GM19099 (cell line): ENCODE measurements around the gene LANCL2.

ENCODE experiments used
- POLR2A ChIP-seq: IDR thresholded peaks from 3 replicates; pipeline ENCODE4 v1.6.1; 2011; ENCODE audit warnings: low read depth; ENCODE audit not compliant: insufficient read length; ENCODE audit errors: extremely low read depth

Gene LANCL2

DNA sequence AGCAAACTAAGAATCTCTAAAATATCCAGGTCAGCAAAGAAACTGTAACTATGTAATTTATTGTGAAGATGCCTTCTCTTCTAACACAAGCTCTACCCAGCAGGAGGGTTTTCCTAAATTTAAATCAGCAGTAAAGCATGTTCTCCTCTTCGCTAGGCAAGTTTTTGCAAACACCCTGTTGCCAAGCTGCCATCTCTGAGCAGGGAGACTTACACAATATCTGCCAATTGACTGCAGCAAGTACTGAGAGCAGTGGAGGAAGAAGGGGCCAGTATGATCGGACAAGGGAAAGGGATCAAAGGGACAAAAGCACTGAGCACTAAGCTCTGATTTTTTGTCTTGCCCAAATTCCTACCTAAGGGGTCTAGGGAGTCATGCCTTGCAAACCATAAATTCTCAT, 16.0 kb upstream of the LANCL2 start:
- no peak for TF ChIP-seq POLR2A

DNA sequence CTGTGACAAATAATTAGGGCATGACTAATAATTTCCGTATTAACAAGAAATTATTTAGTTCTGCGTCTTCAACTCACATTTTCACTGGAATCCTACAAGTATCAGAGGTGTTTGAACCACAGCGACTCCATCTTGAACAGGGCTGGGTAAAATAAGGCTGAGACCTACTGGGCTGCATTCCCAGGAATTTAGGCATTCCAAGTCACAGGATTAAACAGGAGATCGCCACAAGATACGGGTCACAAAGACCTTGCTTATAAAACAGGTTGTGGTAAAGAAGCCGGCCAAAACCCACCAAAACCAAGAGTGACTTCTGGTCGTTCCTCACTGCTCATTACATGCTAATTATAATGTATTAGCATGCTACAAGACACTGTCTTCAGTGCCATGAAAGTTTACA, 14.9 kb upstream of the LANCL2 start:
- no peak for TF ChIP-seq POLR2A

DNA sequence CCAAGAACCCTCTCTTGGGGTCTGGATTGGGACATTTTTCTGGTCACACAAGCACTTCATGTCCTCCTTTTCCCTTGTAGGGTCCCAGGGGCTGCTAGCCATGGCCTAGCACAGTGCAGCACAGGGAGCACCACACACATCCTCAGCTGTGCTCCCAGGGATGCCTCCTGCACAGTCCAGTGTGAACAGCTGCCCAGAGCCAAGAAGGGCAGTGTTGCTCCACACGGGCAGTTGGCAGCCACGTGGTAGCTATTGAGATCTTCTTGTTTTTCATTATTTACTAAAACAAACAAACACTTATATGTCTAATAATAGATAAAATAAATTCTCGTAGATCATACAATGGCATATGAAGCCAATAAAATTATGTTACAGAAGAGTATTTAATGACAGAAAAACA, 13.9 kb upstream of the LANCL2 start:
- no peak for TF ChIP-seq POLR2A

DNA sequence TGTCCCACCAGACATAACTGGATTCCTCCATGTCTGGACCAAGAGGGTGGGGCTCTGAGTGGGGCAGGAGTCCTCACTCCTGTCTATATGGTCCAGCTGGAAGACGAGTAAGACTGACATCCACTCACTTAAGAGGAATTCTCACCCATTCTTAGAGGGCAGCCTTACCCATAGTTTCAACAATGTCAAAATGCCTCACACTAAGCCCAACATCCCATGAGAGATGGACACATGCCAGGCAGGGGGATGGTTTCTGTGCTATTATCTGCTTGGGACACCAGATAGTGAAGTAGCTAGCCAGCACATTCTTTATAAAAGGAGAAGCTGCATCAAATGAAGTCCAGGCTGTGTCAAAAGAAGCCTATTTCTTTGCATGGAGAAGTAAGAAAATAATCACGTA, 4.7 kb upstream of the LANCL2 start:
- no peak for TF ChIP-seq POLR2A

DNA sequence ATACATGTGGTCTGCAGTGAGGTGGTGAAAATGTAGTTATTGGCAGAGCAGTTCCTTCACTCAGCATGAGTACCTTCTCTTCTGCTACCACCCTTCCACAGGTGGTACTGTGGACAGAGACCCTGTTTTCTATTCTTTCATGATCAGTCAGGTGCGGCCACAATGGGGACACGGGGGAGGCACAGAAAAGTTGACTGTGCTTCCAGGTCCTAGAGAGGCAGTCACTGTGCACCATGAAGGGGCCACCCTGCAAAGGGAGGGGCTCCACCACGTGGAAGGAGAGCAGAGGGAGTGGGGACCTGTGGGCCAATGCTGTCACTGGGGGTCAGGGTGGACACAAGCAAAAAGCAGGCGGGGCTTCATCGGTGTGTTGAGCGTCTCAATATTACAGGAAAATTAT, 3.6 kb upstream of the LANCL2 start:
- TF ChIP-seq POLR2A, result no peak

DNA sequence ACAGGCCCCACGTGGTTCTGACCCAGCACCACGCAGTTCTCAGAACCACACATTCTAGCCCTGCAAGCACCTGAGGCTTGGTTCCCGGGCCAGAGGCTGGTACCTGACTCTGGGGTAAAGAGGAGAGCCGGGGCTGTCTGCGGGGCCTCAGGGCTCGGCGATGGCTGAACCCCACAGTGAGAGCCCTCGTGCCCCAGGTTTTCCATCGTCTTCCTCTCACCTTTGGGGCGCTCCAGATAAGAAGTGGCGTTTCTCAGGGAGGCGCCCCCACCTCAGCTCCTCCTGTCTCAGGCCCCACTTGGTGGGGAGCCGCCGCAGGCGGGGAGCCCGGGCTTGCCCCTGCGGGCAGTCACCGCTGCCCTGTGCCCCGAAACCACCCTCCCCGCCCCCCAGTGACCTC, 2.2 kb upstream of the LANCL2 start:
- TF ChIP-seq POLR2A, result no peak

DNA sequence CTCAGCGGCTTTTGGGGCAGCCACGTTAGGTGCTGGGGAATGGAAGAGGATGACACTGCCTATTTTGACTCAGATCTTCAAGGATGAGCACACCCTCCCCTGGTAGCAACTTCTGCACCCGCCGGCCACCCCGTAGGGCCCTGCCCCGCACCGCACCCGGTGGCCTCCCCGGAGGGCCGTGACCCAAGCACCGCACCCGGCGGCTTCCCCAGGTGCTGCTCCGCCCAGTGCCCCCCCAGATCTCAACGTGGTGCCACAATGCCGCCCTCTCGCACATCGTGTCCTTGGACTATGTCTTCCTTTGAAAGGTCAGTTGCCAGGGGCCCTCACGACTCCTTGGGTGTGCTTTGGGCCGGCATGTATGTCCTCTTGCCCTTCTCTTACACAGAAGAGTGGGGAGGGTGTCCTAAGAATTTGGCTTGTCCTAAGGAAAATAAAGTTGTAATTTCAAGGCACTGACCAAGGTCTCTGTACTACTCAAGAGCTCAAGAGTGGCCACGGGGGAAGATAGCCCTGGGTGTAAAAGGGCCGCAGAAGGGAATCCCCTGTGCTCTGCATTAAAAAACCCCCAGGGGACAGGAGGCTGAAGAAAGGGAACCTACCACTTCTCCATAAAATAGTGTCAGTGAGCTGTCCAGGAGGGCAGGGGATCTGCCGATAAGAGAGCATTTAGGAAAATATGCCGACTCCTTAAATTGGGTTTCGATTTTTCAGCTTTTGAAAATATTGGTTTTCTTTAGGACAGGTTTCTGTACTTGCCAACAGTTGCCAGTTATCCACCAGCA, 1.6 kb upstream of the LANCL2 start:
- no peak for TF ChIP-seq POLR2A

DNA sequence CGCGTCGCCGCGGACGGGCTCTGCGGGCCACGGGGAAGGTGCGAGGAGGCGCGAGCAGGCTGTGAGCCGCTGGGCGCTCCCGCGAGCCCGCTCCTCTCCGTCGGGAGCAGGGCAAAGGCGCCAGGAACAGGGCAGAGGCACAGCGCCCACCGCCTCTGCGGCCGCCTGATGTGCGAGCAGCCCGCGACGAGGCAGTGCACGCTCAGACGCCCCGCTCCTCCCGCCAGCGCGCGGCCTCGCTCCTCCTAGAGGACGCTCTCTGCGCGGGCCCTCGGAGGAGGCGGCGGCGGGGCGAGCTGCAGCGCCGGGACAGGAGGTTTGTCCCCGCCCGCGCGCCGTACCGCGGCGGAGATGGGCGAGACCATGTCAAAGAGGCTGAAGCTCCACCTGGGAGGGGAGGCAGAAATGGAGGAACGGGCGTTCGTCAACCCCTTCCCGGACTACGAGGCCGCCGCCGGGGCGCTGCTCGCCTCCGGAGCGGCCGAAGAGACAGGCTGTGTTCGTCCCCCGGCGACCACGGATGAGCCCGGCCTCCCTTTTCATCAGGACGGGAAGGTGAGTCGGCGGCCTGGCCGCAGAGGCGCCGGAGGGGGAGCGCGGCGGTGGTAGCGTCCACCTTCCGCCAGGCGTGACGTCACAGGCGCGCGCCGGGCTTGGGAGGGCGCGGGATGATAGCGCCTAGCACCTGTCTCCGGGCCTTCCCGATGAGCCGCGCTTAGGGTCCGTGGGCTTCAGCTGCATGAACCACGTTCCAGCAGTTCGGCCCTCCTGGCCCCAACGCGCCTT, 731 bp downstream of the LANCL2 start:
- TF ChIP-seq POLR2A, result peak; percentile 73

DNA sequence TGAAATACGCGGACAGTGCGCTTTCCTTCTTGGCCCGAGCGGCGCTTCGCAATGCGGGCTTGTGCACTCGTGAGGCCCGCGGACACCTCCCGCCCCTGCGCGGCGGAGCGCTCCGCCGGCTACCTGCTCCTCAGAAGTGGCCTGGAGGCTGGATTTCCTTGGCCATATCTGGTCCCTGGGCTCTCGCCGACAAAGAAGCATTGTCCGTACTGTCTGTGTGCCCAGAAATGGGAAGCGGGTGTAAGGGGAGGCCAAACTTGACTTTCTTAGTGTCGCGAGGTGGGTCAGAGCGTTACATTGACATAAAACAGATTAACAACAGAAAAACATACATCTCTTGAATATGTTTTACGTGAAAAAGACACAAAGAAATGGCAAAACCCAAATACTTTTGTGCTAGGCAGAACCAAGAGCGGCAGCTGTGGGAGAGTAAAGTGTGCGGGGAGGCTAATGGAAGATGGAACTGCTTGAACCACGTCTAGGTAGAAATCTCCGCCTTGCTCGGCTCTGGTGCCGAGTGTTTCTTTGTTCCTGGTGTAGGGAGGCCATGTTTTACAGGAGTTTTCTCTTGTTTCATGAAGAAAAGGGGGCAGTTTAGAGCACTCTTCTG, 1.4 kb downstream of the LANCL2 start:
- TF ChIP-seq POLR2A, result no peak

DNA sequence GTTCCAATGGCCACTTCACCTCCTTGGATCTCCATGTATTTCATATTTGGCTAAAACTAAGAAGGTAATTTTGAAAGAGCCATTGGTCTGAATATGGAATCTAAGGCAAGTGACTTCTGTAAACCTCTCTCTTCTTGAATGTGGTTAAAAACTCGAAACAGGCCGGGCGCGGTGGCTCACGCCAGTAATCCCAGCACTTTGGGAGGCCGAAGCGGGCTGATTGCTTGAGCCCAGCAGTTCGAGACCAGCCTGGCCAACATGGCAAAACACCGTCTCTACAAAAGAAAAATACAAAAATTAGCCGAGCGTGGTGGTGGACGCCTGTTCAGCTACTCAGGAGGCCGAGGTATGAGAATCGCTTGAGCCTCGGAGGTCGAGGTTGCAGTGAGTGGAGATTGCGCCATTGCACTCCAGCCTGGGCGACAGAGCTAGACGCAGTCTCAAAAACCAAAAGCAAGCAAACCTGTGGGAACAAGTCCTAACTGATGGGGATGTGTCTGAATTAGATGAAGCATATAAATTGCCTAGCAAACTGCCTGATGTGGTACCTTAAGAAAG, 2.2 kb downstream of the LANCL2 start:
- no peak for TF ChIP-seq POLR2A

DNA sequence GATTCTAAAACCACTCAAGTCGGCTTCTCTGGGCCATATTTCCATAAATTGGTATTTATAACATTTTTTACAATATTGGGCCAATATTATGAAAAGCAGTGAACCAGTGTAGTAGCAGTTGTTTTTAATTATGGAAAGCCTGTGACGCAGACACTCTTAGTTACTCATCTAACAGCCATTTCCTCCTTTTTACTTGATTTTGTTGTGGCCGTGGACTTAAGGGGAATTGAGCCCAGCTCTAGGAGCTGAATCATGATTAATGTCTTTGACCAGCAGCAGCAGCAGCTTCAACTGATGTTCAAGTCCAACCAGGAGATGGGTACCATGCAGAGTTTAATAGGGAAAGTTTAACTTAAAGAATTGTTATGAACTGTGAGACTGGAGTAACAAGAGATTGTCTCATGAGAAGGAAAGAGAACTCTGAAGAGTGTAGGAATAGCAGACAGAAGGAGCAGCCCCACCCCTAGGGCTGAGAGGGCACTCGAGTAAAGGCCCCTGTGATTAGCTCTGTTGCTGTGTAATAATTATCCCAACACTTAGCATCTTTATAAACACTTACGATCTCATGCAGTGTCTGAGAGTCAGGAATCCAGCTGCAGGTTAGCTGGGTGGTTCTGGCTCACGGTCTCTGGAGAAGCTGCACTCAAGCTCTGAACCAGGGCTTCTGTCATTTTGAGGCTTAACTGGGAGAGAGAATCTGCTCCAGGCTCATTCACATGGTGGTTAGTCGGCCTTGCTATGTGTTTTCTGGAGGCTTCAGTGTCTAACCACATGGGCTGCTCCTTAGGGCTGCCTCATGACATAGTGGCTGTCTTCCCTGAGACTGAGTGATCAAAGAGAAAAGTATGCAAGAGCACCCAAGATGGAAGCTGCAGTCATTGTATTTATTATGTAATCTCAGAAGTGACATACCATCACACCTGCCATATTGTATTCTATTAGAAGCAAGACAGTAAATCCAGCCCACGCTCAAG, 4.6 kb downstream of the LANCL2 start:
- no peak for TF ChIP-seq POLR2A

DNA sequence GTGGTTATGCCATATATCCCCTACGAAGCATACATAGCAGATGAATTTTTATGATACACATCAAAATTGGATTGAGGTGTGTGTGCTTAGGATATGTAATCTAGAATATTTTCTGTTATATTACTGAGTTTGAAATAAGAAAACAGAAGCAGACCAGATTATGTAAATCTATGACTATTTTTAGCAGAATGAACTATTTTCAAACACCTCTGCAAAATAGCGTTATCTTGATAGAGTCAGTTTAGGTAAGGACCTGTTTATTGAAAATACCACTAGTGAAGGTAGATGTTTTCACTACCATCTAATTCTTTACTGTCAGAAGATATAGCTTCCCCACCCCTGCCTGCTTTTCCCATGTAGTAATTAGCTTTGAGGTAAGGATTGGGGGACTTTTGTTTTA, 9.1 kb downstream of the LANCL2 start:
- no peak for TF ChIP-seq POLR2A

DNA sequence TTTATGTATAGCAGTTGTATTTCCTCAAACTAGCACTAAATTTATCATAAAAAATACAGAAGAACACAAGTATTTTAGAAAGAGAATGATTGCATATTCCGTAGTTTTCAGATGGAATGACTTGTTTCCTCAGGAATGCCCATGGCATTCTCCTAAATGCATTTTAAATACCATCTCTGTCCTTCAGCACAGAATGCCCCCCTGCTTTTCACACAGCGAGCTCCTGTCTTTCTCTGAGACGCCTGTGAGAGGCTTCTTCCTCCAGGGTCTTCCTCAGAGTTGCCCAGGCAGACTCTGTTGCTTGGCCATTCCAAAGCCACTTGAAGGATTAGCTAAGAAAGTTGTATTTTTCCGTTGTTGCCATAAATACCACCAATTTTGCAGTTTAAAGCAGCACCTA, 10.1 kb downstream of the LANCL2 start:
- no peak for TF ChIP-seq POLR2A

DNA sequence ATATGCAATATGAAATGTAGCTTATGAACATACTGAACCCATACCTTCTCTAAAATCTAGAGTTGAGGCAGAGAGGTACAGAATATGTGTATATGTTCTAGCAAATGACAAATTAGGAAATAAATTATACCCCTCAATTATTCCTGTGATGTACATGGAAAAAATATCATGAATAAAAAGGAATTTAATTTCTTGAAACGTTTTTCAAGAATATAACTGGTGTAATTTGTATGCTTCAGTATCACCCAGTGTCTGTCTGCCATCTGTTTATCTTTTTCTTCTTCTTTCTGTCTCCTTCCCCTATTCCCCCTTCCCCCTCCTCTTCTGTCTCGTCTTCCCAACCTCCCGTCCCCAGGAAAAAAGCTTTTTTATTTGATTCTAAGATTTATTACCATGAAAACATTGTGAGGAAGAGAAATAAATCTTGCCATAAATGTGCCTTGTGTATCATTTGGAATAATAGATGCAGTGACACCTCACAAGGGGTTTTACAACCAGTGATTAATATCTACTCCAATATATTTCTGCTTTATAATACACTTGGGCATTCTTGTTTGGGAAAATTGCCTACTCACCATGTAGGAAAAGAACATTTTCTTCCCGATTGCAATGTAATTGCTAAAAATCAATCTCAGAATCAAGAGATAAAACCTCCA, 12.2 kb downstream of the LANCL2 start:
- TF ChIP-seq POLR2A, result no peak
